GM12878 (cell line): Measurements from ENCODE around the gene PRR23B.

Source experiments
- CBFB ChIP-seq: IDR thresholded peaks from 2 replicates; pipeline ENCODE4 v1.6.1; 2016; ENCODE audit warnings: antibody characterized with exemption, low read depth
- CEBPB ChIP-seq, 2 experiments: fragments of 150-350 bp in 1 of 2; IDR thresholded peaks; 2 replicates each; pipeline ENCODE4 v1.6.1; 2012 to 2014; ENCODE audit warnings: low read depth in 2 of 2, low read length in 2 of 2, borderline replicate concordance in 1 of 2, inconsistent platforms in 1 of 2
- CTCF ChIP-seq, 3 experiments: IDR thresholded peaks in 2 of 3; conservative IDR thresholded peaks in 1 of 3; 2 replicates each; pipeline ENCODE4 v1.5.1; 2011; ENCODE audit warnings: low read depth in 3 of 3, low read length in 3 of 3, mild to moderate bottlenecking in 3 of 3, control low read depth in 2 of 3, moderate library complexity in 2 of 3, inconsistent platforms in 1 of 3, mixed read lengths in 1 of 3; ENCODE audit not compliant: control insufficient read depth in 2 of 3, insufficient read depth in 1 of 3; ENCODE audit errors: extremely low read depth in 1 of 3
- EZH2 ChIP-seq: IDR thresholded peaks from 2 replicates; pipeline ENCODE4 v1.6.1; 2012; ENCODE audit warnings: low read depth, mild to moderate bottlenecking, control low read depth, inconsistent platforms, low read length, borderline replicate concordance; ENCODE audit not compliant: control insufficient read depth
- MEF2A ChIP-seq: IDR thresholded peaks from 2 replicates; pipeline ENCODE4 v1.6.1; 2011; ENCODE audit warnings: low read depth, mild to moderate bottlenecking, low read length, moderate library complexity; ENCODE audit not compliant: insufficient read depth
- MXI1 ChIP-seq: fragments of 150-350 bp; IDR thresholded peaks from 2 replicates; pipeline ENCODE4 v1.6.1; 2011; ENCODE audit warnings: low read depth, mild to moderate bottlenecking, inconsistent platforms, low read length, improper control_type of control experiment
- NFXL1 ChIP-seq: fragments of 450-650 bp; IDR thresholded peaks from 2 replicates; pipeline ENCODE4 v1.6.1; 2017; ENCODE audit warnings: antibody characterized with exemption, mild to moderate bottlenecking, borderline replicate concordance
- SP1 ChIP-seq: IDR thresholded peaks from one replicate; pipeline ENCODE4 v1.6.1; 2011; ENCODE audit warnings: low read depth, low read length
- TCF12 ChIP-seq: IDR thresholded peaks from 2 replicates; pipeline ENCODE4 v1.6.1; 2011; ENCODE audit warnings: low read depth, mild to moderate bottlenecking, low read length
- ZNF274 ChIP-seq: IDR thresholded peaks from one replicate; pipeline ENCODE4 v1.8.0; 2011; ENCODE audit not compliant: insufficient read length, insufficient read depth

- no peak for TF ChIP-seq CEBPB (IDR thresholded peaks at IDR 0.05; ENCODE audit: borderline replicate concordance in 1 of 2, low read depth in 2 of 2, low read length in 2 of 2)
- TF ChIP-seq CTCF (IDR thresholded peaks at IDR 0.05 in 2 of 3, conservative IDR thresholded peaks at IDR 0.05 in 1 of 3; ENCODE audit: control insufficient read depth in 2 of 3, extremely low read depth in 1 of 3, insufficient read depth in 1 of 3, low read depth in 3 of 3, low read length in 3 of 3) = no peak
- TF ChIP-seq CBFB = no peak
- no peak for TF ChIP-seq EZH2
- no peak for TF ChIP-seq TCF12
- no peak for TF ChIP-seq ZNF274
- no peak for TF ChIP-seq NFXL1
- TF ChIP-seq SP1 = no peak
- no peak for TF ChIP-seq MEF2A
- no peak for TF ChIP-seq MXI1
Observed at GRCh38 chr3:139037478-139037877, 16.8 kb upstream of the PRR23B start.
